Measurements from ENCODE around the gene ZNF791. TPM values are rescaled to one million over a fixed set of nuclear protein-coding genes. Genes with fewer than 3 reads are reported as not detected.

ZNF791 gene
- total and polyA plus RNA-seq, 2 of the 13 experiments (the other 11 are each of a cell fraction or from before 2014, with no cell fraction given): 12.8 to 17.4 TPM

- TF ChIP-seq, protein P1, sequence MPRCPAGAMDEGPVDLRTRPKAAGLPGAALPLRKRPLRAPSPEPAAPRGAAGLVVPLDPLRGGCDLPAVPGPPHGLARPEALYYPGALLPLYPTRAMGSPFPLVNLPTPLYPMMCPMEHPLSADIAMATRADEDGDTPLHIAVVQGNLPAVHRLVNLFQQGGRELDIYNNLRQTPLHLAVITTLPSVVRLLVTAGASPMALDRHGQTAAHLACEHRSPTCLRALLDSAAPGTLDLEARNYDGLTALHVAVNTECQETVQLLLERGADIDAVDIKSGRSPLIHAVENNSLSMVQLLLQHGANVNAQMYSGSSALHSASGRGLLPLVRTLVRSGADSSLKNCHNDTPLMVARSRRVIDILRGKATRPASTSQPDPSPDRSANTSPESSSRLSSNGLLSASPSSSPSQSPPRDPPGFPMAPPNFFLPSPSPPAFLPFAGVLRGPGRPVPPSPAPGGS (CRISPR knock-in tag; IDR thresholded peaks at IDR 0.05): no peak
- TF ChIP-seq ASH2L (IDR thresholded peaks at IDR 0.05; ENCODE audit: insufficient read length, low read depth, low read length) (peak; percentile 90), SMAD9 (CRISPR knock-in tag; IDR thresholded peaks at IDR 0.05) (no peak), ZBTB39 (CRISPR knock-in tag; IDR thresholded peaks at IDR 0.05) (no peak), SMYD3 (CRISPR knock-in tag; IDR thresholded peaks at IDR 0.05) (peak; percentile 53; the same call in 1 of the 2 replicates), ZNF710 (CRISPR knock-in tag; IDR thresholded peaks at IDR 0.05; ENCODE audit: borderline replicate concordance) (no peak), ZBTB37 (CRISPR knock-in tag; IDR thresholded peaks at IDR 0.05) (no peak), DMAP1 (CRISPR knock-in tag; IDR thresholded peaks at IDR 0.05) (peak; percentile 60; the same call in 1 of the 2 replicates), NCOA2 (CRISPR knock-in tag; IDR thresholded peaks at IDR 0.05) (peak; percentile 57; the same call in 1 of the 2 replicates), SRSF4 (IDR thresholded peaks at IDR 0.05; ENCODE audit: low read depth, low read length, poor library complexity, severe bottlenecking) (no peak), KDM4B (CRISPR knock-in tag; IDR thresholded peaks at IDR 0.05) (0 out of 2 replicates have a peak, but pooled peaks have one; percentile 45), ZNF138 (CRISPR knock-in tag; IDR thresholded peaks at IDR 0.05; ENCODE audit: low read depth) (no peak)
- TF ChIP-seq, protein P2, sequence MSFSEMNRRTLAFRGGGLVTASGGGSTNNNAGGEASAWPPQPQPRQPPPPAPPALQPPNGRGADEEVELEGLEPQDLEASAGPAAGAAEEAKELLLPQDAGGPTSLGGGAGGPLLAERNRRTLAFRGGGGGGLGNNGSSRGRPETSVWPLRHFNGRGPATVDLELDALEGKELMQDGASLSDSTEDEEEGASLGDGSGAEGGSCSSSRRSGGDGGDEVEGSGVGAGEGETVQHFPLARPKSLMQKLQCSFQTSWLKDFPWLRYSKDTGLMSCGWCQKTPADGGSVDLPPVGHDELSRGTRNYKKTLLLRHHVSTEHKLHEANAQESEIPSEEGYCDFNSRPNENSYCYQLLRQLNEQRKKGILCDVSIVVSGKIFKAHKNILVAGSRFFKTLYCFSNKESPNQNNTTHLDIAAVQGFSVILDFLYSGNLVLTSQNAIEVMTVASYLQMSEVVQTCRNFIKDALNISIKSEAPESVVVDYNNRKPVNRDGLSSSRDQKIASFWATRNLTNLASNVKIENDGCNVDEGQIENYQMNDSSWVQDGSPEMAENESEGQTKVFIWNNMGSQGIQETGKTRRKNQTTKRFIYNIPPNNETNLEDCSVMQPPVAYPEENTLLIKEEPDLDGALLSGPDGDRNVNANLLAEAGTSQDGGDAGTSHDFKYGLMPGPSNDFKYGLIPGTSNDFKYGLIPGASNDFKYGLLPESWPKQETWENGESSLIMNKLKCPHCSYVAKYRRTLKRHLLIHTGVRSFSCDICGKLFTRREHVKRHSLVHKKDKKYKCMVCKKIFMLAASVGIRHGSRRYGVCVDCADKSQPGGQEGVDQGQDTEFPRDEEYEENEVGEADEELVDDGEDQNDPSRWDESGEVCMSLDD (CRISPR knock-in tag; IDR thresholded peaks at IDR 0.05; ENCODE audit: borderline replicate concordance): peak; percentile 56; the same call in 1 of the 2 replicates
- TF ChIP-seq, protein P3, sequence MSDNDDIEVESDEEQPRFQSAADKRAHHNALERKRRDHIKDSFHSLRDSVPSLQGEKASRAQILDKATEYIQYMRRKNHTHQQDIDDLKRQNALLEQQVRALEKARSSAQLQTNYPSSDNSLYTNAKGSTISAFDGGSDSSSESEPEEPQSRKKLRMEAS (IDR thresholded peaks at IDR 0.05): peak; percentile 60
These were observed at the start of gene ZNF791, which contains the start of gene ZNF490 (continued) for GRCh38 chr19:12610540-12611360.
